Astrocyte of the spinal cord (primary cell): ENCODE measurements around the gene FAM228B.
"Not testable (repeated sequence)": the region's sequence is repeated elsewhere in the genome, so short reads cannot be mapped to it uniquely, and the experiment has no call there.

Experiments used
- DNase-seq: peaks from one replicate; pipeline ENCODE4 v3.0.0; 2011; ENCODE audit warnings: low read depth, low spot score
- H3K4me3 ChIP-seq: 2 replicates; pipeline ENCODE4 v1.5.1; 2011; ENCODE audit warnings: low read depth, mild to moderate bottlenecking, low read length, moderate library complexity
- in situ Hi-C: cut with HindIII; loops from 2 replicates; pipeline ENCODE4 v1.10.0; 2017; ENCODE audit warnings: low sequenced_read_pairs
- TF ChIP-seq, protein P1 (sequence below): IDR thresholded peaks from 2 replicates; pipeline ENCODE4 v1.5.1; 2012; ENCODE audit warnings: low read depth, mild to moderate bottlenecking, low read length, inconsistent platforms

The FAM228B gene

DNA sequence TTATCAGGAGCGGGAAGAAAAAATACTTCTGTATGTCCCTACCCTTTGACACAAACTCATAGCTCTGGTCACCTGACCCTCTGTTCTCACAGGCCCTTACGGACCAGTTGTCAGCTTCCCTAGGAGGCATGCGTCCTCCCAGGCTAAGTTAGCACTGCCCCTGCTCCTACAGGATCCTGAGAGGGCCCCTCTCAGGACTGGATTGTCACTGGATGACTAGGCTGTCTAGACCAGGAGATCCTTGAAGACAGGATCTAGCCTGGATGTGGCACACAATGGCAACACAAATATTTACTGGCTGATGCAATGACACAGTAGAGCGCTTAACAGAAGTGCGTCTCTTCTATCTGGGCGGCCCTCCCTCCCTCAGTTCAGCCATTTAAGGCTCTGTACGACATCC is 59.2 kb downstream of the FAM228B start:
- in situ Hi-C loops = no loop called here
- TF ChIP-seq, protein P1, sequence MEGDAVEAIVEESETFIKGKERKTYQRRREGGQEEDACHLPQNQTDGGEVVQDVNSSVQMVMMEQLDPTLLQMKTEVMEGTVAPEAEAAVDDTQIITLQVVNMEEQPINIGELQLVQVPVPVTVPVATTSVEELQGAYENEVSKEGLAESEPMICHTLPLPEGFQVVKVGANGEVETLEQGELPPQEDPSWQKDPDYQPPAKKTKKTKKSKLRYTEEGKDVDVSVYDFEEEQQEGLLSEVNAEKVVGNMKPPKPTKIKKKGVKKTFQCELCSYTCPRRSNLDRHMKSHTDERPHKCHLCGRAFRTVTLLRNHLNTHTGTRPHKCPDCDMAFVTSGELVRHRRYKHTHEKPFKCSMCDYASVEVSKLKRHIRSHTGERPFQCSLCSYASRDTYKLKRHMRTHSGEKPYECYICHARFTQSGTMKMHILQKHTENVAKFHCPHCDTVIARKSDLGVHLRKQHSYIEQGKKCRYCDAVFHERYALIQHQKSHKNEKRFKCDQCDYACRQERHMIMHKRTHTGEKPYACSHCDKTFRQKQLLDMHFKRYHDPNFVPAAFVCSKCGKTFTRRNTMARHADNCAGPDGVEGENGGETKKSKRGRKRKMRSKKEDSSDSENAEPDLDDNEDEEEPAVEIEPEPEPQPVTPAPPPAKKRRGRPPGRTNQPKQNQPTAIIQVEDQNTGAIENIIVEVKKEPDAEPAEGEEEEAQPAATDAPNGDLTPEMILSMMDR = no peak

DNA sequence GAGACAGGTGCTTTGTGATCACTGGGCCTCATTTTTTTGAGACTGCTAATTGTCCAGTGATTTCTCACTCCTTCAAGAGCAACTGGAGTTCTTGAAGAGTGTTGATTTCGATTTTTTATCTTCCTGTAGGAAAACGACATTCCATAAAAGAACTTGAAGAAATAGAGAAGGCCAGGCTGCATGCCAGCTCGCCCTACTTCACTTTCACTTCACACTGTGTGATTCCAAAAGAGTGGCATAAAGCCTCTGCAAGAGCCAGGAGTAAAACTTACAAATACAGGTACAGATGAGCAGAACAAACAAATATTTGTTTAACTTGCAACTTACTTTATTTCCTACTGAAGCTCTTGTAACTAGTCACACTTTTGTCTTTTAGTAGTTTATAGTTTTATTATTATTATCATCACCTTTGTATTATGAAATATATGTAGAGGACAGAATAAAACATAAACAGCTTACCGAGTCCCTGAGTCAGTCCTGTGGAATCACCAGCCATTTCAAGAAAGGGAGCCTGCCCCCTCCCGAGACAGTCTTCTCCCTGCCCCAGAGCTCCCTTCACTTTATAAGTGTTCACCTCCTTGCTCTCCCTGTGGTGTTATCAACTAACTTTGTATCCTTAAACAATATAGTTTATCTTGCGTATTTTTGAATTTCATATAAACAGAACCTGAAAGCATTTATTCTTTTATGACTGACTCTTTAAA is 60.2 kb downstream of the FAM228B start:
- no peak overlapping the region for H3K4me3 ChIP-seq
- DNase-seq = no peak
- TF ChIP-seq, protein P1 = no peak
- in situ Hi-C loops = no loop called here

More for the DNA sequence above, 59.2 kb downstream of the FAM228B start:
- no peak overlapping the region for H3K4me3 ChIP-seq
- no peak for DNase-seq

DNA sequence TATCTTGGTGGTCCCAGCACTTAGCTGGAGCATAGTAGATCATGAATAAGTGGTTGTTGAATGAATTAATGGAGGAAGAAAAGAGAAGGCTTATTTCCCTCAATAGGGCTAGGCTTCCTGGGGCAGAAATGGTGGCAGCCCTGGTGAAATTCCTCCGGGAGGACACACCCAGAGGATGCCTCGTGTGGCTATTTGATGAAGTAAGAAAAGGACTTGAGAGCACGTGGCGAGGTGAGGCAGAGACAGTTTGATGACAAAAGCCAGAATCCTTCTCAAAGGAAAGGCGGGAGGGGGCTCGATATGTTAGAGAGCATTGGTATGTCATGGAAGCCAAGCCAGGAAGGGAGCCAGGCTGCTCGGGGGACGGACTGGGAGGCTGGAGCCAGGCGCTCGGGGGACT is 66.3 kb downstream of the FAM228B start:
- in situ Hi-C loops = no loop called here
- no peak overlapping the region for H3K4me3 ChIP-seq
- TF ChIP-seq, protein P1 = no peak

DNA sequence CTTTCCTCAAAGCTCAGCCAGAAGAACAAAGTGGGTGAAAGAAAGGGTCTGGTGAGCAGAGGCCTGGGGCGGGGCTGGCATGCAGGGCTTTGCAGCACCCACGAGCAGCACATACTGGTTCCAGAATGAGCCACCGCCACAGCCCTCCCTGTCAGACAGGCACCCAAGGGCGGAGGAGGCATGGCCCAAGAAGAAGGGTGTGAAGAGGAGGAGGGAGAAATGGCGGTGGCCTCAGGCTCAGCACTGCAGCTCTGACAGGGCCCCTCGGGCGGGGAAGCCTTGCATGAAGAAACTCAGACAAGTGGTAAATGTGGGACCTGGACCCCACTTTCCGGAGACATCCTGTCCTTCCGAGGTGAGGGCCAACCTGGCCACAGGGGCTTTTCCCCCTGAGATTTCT is 67.2 kb downstream of the FAM228B start:
- H3K4me3 ChIP-seq = no peak overlapping the region
- in situ Hi-C loops = no loop called here
- no peak for DNase-seq
- TF ChIP-seq, protein P1 = no peak

More for the DNA sequence above, 66.3 kb downstream of the FAM228B start:
- DNase-seq = no peak

DNA sequence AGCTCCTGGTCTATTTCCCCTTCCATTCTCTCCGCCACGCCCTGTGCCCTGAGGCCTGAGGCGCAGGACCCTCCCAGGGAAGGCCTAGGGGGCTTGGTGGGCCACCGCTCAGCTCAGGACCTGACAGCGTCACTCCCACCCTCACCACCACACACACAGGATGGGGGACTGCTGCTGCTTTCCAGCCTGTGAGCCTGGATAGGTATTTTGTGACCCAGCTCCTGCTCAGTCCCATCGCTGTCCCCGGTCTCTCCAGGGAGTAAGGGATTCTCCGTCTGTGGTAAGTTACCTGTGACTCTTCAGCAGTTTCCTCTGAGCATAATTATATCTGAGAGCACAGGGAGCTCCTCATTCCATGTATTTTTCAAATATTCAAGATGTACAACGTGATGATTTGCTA is 67.9 kb downstream of the FAM228B start:
- TF ChIP-seq, protein P1 = no peak
- in situ Hi-C loops = no loop called here
- no peak for DNase-seq
- H3K4me3 ChIP-seq = no peak overlapping the region

DNA sequence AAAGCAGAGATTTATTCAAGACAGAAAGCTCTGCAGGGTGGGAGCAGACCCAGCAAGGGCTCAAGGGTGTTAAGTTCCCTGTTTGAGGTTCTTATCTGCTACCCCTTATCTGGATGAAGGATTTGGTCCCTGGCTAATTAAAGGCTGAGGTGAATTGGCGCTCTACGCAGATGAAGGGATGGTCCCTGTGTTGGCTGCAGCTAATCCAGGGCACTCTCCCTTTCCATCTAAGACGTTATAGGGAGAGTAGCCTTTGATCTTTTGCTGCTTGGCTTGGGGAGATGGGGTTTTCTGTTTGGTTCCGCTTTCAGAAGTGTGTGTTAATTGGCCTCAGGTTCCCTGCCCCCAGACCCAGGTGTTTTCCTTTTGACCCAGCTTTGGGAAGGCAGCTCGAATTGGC is 68.6 kb downstream of the FAM228B start:
- in situ Hi-C loops = no loop called here
- TF ChIP-seq, protein P1 = no peak

DNA sequence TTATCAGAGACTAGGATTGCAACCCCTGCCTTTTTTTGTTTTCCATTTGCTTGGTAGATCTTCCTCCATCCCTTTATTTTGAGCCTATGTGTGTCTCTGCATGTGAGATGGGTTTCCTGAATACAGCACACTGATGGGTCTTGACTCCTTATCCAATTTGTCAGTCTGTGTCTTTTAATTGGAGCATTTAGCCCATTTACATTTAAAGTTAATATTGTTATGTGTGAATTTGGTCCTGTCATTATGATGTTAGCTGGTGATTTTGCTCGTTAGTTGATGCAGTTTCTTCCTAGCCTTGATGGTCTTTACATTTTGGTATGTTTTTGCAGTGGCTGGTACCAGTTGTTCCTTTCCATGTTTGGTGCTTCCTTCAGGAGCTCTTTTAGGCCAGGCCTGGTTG is 73.9 kb downstream of the FAM228B start:
- H3K4me3 ChIP-seq, DNase-seq, in situ Hi-C loops: not testable (repeated sequence)

More for the DNA sequence above, 68.6 kb downstream of the FAM228B start:
- DNase-seq = no peak
- no peak overlapping the region for H3K4me3 ChIP-seq
